ENCODE data around the gene MICAL3.
"Not testable (repeated sequence)": the region's sequence is repeated elsewhere in the genome, so short reads cannot be mapped to it uniquely, and the experiment has no call there.

MICAL3 gene

GRCh38 chr22:18060646-18061620 is 36.6 kb upstream of the MICAL3 start:
- in situ Hi-C loops (cut with MboI; ENCODE audit: low sequenced_read_pairs), result loop anchor here (10.0 to 25.0 kb wide), 2 partner anchors 226 to 499 kb away; partner anchors contain the start of gene SLC25A18

GRCh38 chr22:18059991-18060390 is 35.6 kb upstream of the MICAL3 start:
- in situ Hi-C loops (cut with MboI; ENCODE audit: low sequenced_read_pairs), result loop anchor here (10.0 to 25.0 kb wide), 2 partner anchors 225 to 498 kb away; partner anchors contain the start of gene SLC25A18

- in situ Hi-C loops (cut with MboI; ENCODE audit: low sequenced_read_pairs), result loop anchor here (25.0 kb wide), 1 partner anchor 497 kb away; the partner anchor contains the start of gene SLC25A18
Observed at GRCh38 chr22:18059473-18059872, 35.1 kb upstream of the MICAL3 start.

- in situ Hi-C loops (cut with MboI; ENCODE audit: low sequenced_read_pairs), result loop anchor here (25.0 kb wide), 1 partner anchor 497 kb away; the partner anchor contains the start of gene SLC25A18
Observed at GRCh38 chr22:18059094-18059417, 34.7 kb upstream of the MICAL3 start.

GRCh38 chr22:18058371-18059093 is 34.2 kb upstream of the MICAL3 start:
- in situ Hi-C loops (cut with MboI; ENCODE audit: low sequenced_read_pairs), result loop anchor here (25.0 kb wide), 1 partner anchor 496 kb away; the partner anchor contains the start of gene SLC25A18

GRCh38 chr22:18057568-18058209 is 33.3 kb upstream of the MICAL3 start:
- in situ Hi-C loops (cut with MboI; ENCODE audit: low sequenced_read_pairs), result loop anchor here (25.0 kb wide), 1 partner anchor 495 kb away; the partner anchor contains the start of gene SLC25A18

- in situ Hi-C loops (cut with MboI; ENCODE audit: low sequenced_read_pairs), result loop anchor here (25.0 kb wide), 1 partner anchor 495 kb away; the partner anchor contains the start of gene SLC25A18
Observed at GRCh38 chr22:18056807-18057474, 32.6 kb upstream of the MICAL3 start.

GRCh38 chr22:18056161-18056666 is 31.9 kb upstream of the MICAL3 start:
- in situ Hi-C loops (cut with MboI; ENCODE audit: low sequenced_read_pairs), result loop anchor here (25.0 kb wide), 1 partner anchor 494 kb away; the partner anchor contains the start of gene SLC25A18

GRCh38 chr22:18055619-18056160 is 31.3 kb upstream of the MICAL3 start:
- in situ Hi-C loops (cut with MboI; ENCODE audit: low sequenced_read_pairs), result loop anchor here (25.0 kb wide), 1 partner anchor 493 kb away; the partner anchor contains the start of gene SLC25A18

- in situ Hi-C loops (cut with MboI; ENCODE audit: low sequenced_read_pairs), result loop anchor here (25.0 kb wide), 1 partner anchor 491 kb away; the partner anchor contains the start of gene SLC25A18
Observed at GRCh38 chr22:18053216-18053946, 29.0 kb upstream of the MICAL3 start.

GRCh38 chr22:18051113-18051512 is 26.8 kb upstream of the MICAL3 start:
- in situ Hi-C loops (cut with MboI; ENCODE audit: low sequenced_read_pairs), result loop anchor here (25.0 kb wide), 1 partner anchor 489 kb away; the partner anchor contains the start of gene SLC25A18

- in situ Hi-C loops (cut with MboI; ENCODE audit: low sequenced_read_pairs), result loop anchor here (25.0 kb wide), 1 partner anchor 488 kb away; the partner anchor contains the start of gene SLC25A18
Observed at GRCh38 chr22:18050065-18050464, 25.7 kb upstream of the MICAL3 start.

GRCh38 chr22:18048441-18048898 is 24.1 kb upstream of the MICAL3 start:
- in situ Hi-C loops (cut with MboI; ENCODE audit: low sequenced_read_pairs), result no loop called here

- in situ Hi-C loops (cut with MboI; ENCODE audit: low sequenced_read_pairs), result no loop called here
Observed at GRCh38 chr22:18048041-18048440, 23.7 kb upstream of the MICAL3 start.

- in situ Hi-C loops (cut with MboI; ENCODE audit: low sequenced_read_pairs), result no loop called here
Observed at GRCh38 chr22:18045794-18046193, 21.4 kb upstream of the MICAL3 start.

GRCh38 chr22:18044548-18045271 is 20.3 kb upstream of the MICAL3 start:
- in situ Hi-C loops (cut with MboI; ENCODE audit: low sequenced_read_pairs), result no loop called here

- in situ Hi-C loops (cut with MboI; ENCODE audit: low sequenced_read_pairs), result no loop called here
Observed at GRCh38 chr22:18042685-18043084, 18.3 kb upstream of the MICAL3 start.

GRCh38 chr22:18040898-18041297 is 16.5 kb upstream of the MICAL3 start:
- in situ Hi-C loops (cut with MboI; ENCODE audit: low sequenced_read_pairs), result not testable (repeated sequence)
